ENCODE measurements around the gene ADARB1.
A peak's percentile ranks its signal among the peaks of the same experiment; 100 is the strongest.

The ADARB1 gene

DNA sequence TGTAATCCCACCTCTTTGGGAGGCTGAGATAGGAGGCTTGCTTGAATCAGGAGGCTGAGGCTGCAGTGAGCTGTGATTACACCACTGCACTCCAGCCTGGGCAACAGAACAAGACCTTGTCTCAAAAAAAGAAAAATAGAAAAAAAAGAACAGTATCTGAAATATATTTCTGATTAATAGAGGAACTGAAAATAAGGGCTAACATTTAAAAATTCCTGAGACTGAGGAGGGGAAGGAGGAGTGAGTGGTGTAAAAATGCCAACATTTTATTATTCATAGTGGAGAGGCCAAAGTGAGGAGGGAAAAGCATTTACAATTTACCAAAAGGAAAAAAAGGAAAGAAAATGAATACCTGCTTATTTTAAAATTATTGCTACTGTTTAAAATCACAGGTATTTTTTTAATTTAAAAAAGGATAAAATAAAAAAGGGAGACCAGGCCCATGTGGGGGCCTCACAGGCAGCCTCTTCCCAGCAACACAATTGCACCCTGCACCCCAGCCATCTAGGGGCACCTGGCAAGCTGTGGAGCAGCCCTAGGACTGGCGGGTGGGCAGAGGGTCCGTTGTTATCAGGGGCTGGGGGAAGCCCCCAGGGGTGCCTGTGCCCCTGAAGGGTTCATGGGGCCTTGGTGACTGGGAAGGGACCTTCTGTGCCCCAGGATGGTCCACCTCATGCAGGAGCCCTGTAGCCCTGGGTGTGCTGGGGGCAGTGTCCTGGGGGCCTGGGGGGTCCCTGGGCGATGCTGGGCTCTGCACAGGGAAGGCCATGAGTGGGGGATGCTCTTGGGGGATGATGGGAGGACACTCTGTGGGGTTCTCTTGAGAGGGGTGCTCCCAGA is 34.8 kb upstream of the ADARB1 start:
- no peak for TF ChIP-seq CTCF (IDR thresholded peaks at IDR 0.05; ENCODE audit: insufficient read depth, low read length, missing control alignments)
- CTCF ChIA-PET, result no interaction called here
- POLR2A ChIA-PET, result no interaction called here
- H3K4me3 ChIP-seq (ENCODE audit: low read depth, low read length), result no peak overlapping the region
- no peak for DNase-seq (ENCODE audit: low read depth, low spot score)

- CTCF ChIA-PET, result interaction anchor here (1.2 kb wide), 1 partner anchor 100 kb away, joined by 3 read pairs; no protein-coding TSS in a partner anchor
- H3K4me3 ChIP-seq (ENCODE audit: low read depth, low read length), result no peak overlapping the region
- POLR2A ChIA-PET, result no interaction called here
- no peak for DNase-seq (ENCODE audit: low read depth, low spot score)
- TF ChIP-seq CTCF (IDR thresholded peaks at IDR 0.05; ENCODE audit: insufficient read depth, low read length, missing control alignments), result no peak
Observed at GRCh38 chr21:45040157-45040711, 34.1 kb upstream of the ADARB1 start.

GRCh38 chr21:45040739-45041138 is 33.6 kb upstream of the ADARB1 start:
- POLR2A ChIA-PET, result interaction anchor here (0.9 kb wide), 1 partner anchor 10 kb away, joined by 3 read pairs; no protein-coding TSS in a partner anchor
- no peak for DNase-seq (ENCODE audit: low read depth, low spot score)
- CTCF ChIA-PET, result interaction anchor here (1.2 kb wide), 1 partner anchor 100 kb away, joined by 3 read pairs; no protein-coding TSS in a partner anchor
- no peak overlapping the region for H3K4me3 ChIP-seq (ENCODE audit: low read depth, low read length)
- TF ChIP-seq CTCF (IDR thresholded peaks at IDR 0.05; ENCODE audit: insufficient read depth, low read length, missing control alignments), result no peak

GRCh38 chr21:45041351-45041805 is 33.0 kb upstream of the ADARB1 start:
- ChIA-PET CTCF (interaction anchor here (1.2 kb wide), 1 partner anchor 99 kb away, joined by 3 read pairs; no protein-coding TSS in a partner anchor), POLR2A (interaction anchor here (0.9 kb wide), 1 partner anchor 10 kb away, joined by 3 read pairs; no protein-coding TSS in a partner anchor)
- H3K4me3 ChIP-seq (ENCODE audit: low read depth, low read length), result peak overlapping the region; percentile 25; the same call in 1 of the 2 replicates
- DNase-seq (ENCODE audit: low read depth, low spot score), result peak; percentile 54
- TF ChIP-seq CTCF (IDR thresholded peaks at IDR 0.05; ENCODE audit: insufficient read depth, low read length, missing control alignments), result no peak

DNA sequence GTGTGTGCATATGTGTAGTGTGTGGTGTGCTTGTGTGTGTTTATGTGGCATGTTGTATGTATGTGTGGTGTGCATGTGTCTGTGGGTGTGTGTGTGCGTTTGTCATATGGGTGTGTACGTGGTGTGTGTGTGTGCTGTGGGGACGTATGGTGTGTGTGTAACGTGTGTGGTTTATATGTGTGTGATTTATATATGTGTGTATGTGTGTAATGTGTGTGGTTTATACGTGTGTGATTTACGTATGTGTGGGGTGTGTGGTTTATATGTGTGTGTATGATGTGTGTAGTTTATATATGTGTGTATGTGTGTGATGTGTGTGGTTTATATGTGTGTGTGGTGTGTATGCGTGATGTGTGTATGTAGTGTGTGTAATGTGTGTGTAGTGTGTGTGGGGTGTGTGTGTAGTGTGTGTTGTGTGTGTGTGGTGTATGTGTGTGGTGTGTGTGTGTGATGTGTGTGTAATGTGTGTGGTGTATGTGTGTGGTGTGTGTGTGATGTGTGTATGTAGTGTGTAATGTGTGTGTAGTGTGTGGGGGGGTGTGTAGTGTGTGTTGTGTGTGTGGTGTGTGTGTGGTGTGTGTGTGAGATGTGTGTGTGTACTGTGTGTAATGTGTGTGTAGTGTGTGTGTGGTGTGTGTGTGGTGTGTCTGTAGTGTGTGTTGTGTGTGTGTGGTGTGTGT is 32.3 kb upstream of the ADARB1 start:
- no peak for DNase-seq (ENCODE audit: low read depth, low spot score)
- CTCF ChIA-PET, result no interaction called here
- no peak for TF ChIP-seq CTCF (IDR thresholded peaks at IDR 0.05; ENCODE audit: insufficient read depth, low read length, missing control alignments)
- POLR2A ChIA-PET, result no interaction called here
- H3K4me3 ChIP-seq (ENCODE audit: low read depth, low read length), result no peak overlapping the region
